ENCODE results near the gene TSHZ2. TPM values are rescaled to one million over a fixed set of nuclear protein-coding genes. Genes with fewer than 3 reads are reported as not detected.

The TSHZ2 gene
- total RNA-seq, 2 experiments from 2014 or later = 8.1 to 9.2 TPM

GRCh38 chr20:53048387-53048786 is 76.2 kb downstream of the TSHZ2 start:
- no peak for DNase-seq
- Mint-ChIP-seq H3K36me3 (ENCODE audit: low read depth) (peaks cover 5% of the 10 kb centered on the region), H3K27me3 (no peaks in the 10 kb centered on the region), H3K27ac (no peak overlapping the region), H3K9me3 (peaks cover 6% of the 10 kb centered on the region), H3K4me1 (no peaks in the 10 kb centered on the region), H3K4me3 (no peak overlapping the region)
- ChIA-PET POLR2A (no interaction called here), CTCF (interaction anchor here (0.7 to 1.5 kb wide), 2 partner anchors 10 to 12 kb away, joined by 3 read pairs; no protein-coding TSS in a partner anchor)

- Mint-ChIP-seq H3K9me3 (peaks cover 6% of the 10 kb centered on the region), H3K27me3 (no peaks in the 10 kb centered on the region), H3K36me3 (ENCODE audit: low read depth) (peaks cover 5% of the 10 kb centered on the region), H3K27ac (no peak overlapping the region), H3K4me1 (no peaks in the 10 kb centered on the region), H3K4me3 (no peak overlapping the region)
- CTCF ChIA-PET = interaction anchor here (1.1 to 2.6 kb wide), 2 partner anchors 10 to 19 kb away, joined by 3 to 6 read pairs; no protein-coding TSS in a partner anchor
- DNase-seq = no peak
- POLR2A ChIA-PET = no interaction called here
Measured at GRCh38 chr20:53050338-53050737, 78.2 kb downstream of the TSHZ2 start.

GRCh38 chr20:53052380-53052779 is 80.2 kb downstream of the TSHZ2 start:
- ChIA-PET POLR2A (no interaction called here), CTCF (no interaction called here)
- H3K4me3 Mint-ChIP-seq = no peak overlapping the region
- H3K4me1 Mint-ChIP-seq = no peaks in the 10 kb centered on the region
- no peak for DNase-seq
- H3K36me3 Mint-ChIP-seq (ENCODE audit: low read depth) = peaks cover 6% of the 10 kb centered on the region
- H3K27ac Mint-ChIP-seq = no peak overlapping the region
- H3K9me3 Mint-ChIP-seq = peaks cover 9% of the 10 kb centered on the region
- H3K27me3 Mint-ChIP-seq = no peaks in the 10 kb centered on the region

- no peak for DNase-seq
- ChIA-PET CTCF (interaction anchor here (0.5 kb wide), 1 partner anchor 240 kb away, joined by 3 read pairs; no protein-coding TSS in a partner anchor), POLR2A (no interaction called here)
- Mint-ChIP-seq H3K27ac (no peak overlapping the region), H3K4me3 (no peak overlapping the region), H3K9me3 (peaks cover 6% of the 10 kb centered on the region), H3K27me3 (no peaks in the 10 kb centered on the region), H3K36me3 (ENCODE audit: low read depth) (peaks cover 8% of the 10 kb centered on the region), H3K4me1 (no peaks in the 10 kb centered on the region)
Measured at GRCh38 chr20:53053595-53053994, 81.4 kb downstream of the TSHZ2 start.

GRCh38 chr20:53055367-53056067 is 83.4 kb downstream of the TSHZ2 start:
- no peaks in the 10 kb centered on the region for H3K27me3 Mint-ChIP-seq
- POLR2A ChIA-PET = no interaction called here
- no peak overlapping the region for H3K27ac Mint-ChIP-seq
- CTCF ChIA-PET = interaction anchor here (0.6 kb wide), 1 partner anchor 1165 kb away, joined by 5 read pairs; no protein-coding TSS in a partner anchor
- H3K36me3 Mint-ChIP-seq (ENCODE audit: low read depth) = peaks cover 8% of the 10 kb centered on the region
- H3K9me3 Mint-ChIP-seq = peaks cover 8% of the 10 kb centered on the region
- DNase-seq = no peak
- H3K4me1 Mint-ChIP-seq = no peaks in the 10 kb centered on the region
- H3K4me3 Mint-ChIP-seq = no peak overlapping the region

- ChIA-PET CTCF (interaction anchor here (0.6 kb wide), 1 partner anchor 39 kb away, joined by 3 read pairs; no protein-coding TSS in a partner anchor), POLR2A (no interaction called here)
- peaks cover 18% of the 10 kb centered on the region for H3K4me1 Mint-ChIP-seq
- no peak overlapping the region for H3K27ac Mint-ChIP-seq
- no peaks in the 10 kb centered on the region for H3K27me3 Mint-ChIP-seq
- no peak for DNase-seq
- peaks cover 8% of the 10 kb centered on the region for H3K9me3 Mint-ChIP-seq
- H3K4me3 Mint-ChIP-seq = no peak overlapping the region
- H3K36me3 Mint-ChIP-seq (ENCODE audit: low read depth) = peaks cover 8% of the 10 kb centered on the region
Measured at GRCh38 chr20:53057579-53057978, 85.4 kb downstream of the TSHZ2 start.

- no peak overlapping the region for H3K4me3 Mint-ChIP-seq
- peaks cover 22% of the 10 kb centered on the region for H3K4me1 Mint-ChIP-seq
- H3K27ac Mint-ChIP-seq = no peak overlapping the region
- H3K9me3 Mint-ChIP-seq = peaks cover 8% of the 10 kb centered on the region
- H3K36me3 Mint-ChIP-seq (ENCODE audit: low read depth) = peaks cover 8% of the 10 kb centered on the region
- CTCF ChIA-PET = interaction anchor here (1.3 to 1.4 kb wide), 2 partner anchors 10 to 11 kb away, joined by 3 read pairs; no protein-coding TSS in a partner anchor
- POLR2A ChIA-PET = no interaction called here
- H3K27me3 Mint-ChIP-seq = no peaks in the 10 kb centered on the region
- DNase-seq = no peak
Measured at GRCh38 chr20:53059848-53060247, 87.7 kb downstream of the TSHZ2 start.

- Mint-ChIP-seq H3K27ac (peak overlapping the region; percentile 58), H3K4me3 (no peak overlapping the region), H3K27me3 (no peaks in the 10 kb centered on the region), H3K36me3 (ENCODE audit: low read depth) (peaks cover 7% of the 10 kb centered on the region), H3K4me1 (peaks cover 22% of the 10 kb centered on the region), H3K9me3 (peaks cover 8% of the 10 kb centered on the region)
- POLR2A ChIA-PET = no interaction called here
- no peak for DNase-seq
- CTCF ChIA-PET = interaction anchor here (0.6 to 1.7 kb wide), 5 partner anchors 8 to 433 kb away, joined by 3 to 4 read pairs (median 3); no protein-coding TSS in a partner anchor
Measured at GRCh38 chr20:53061192-53062108, 89.3 kb downstream of the TSHZ2 start.

GRCh38 chr20:53064935-53065334 is 92.8 kb downstream of the TSHZ2 start:
- Mint-ChIP-seq H3K27ac (no peak overlapping the region), H3K36me3 (ENCODE audit: low read depth) (peaks cover 5% of the 10 kb centered on the region), H3K4me3 (no peak overlapping the region), H3K9me3 (peaks cover 7% of the 10 kb centered on the region), H3K27me3 (no peaks in the 10 kb centered on the region), H3K4me1 (peaks cover 22% of the 10 kb centered on the region)
- POLR2A ChIA-PET = no interaction called here
- CTCF ChIA-PET = no interaction called here
- no peak for DNase-seq

GRCh38 chr20:53068241-53068640 is 96.1 kb downstream of the TSHZ2 start:
- POLR2A ChIA-PET = no interaction called here
- H3K36me3 Mint-ChIP-seq (ENCODE audit: low read depth) = peaks cover 5% of the 10 kb centered on the region
- peaks cover 7% of the 10 kb centered on the region for H3K9me3 Mint-ChIP-seq
- no peak for DNase-seq
- H3K27ac Mint-ChIP-seq = no peak overlapping the region
- no peak overlapping the region for H3K4me3 Mint-ChIP-seq
- CTCF ChIA-PET = no interaction called here
- peaks cover 19% of the 10 kb centered on the region for H3K4me1 Mint-ChIP-seq
- H3K27me3 Mint-ChIP-seq = no peaks in the 10 kb centered on the region

- no peak for DNase-seq
- Mint-ChIP-seq H3K9me3 (peaks cover 7% of the 10 kb centered on the region), H3K4me3 (no peak overlapping the region), H3K36me3 (ENCODE audit: low read depth) (peaks cover 5% of the 10 kb centered on the region), H3K4me1 (peaks cover 25% of the 10 kb centered on the region), H3K27me3 (no peaks in the 10 kb centered on the region), H3K27ac (no peak overlapping the region)
- ChIA-PET CTCF (interaction anchor here (1.3 to 1.4 kb wide), 2 partner anchors 9 to 10 kb away, joined by 3 read pairs; no protein-coding TSS in a partner anchor), POLR2A (no interaction called here)
Measured at GRCh38 chr20:53069132-53069531, 97.0 kb downstream of the TSHZ2 start.

GRCh38 chr20:53070224-53070623 is 98.1 kb downstream of the TSHZ2 start:
- ChIA-PET CTCF (interaction anchor here (1.3 to 1.4 kb wide), 2 partner anchors 9 to 10 kb away, joined by 3 read pairs; no protein-coding TSS in a partner anchor), POLR2A (no interaction called here)
- H3K4me3 Mint-ChIP-seq = no peak overlapping the region
- no peaks in the 10 kb centered on the region for H3K27me3 Mint-ChIP-seq
- H3K36me3 Mint-ChIP-seq (ENCODE audit: low read depth) = peaks cover 5% of the 10 kb centered on the region
- H3K9me3 Mint-ChIP-seq = peaks cover 7% of the 10 kb centered on the region
- peaks cover 27% of the 10 kb centered on the region for H3K4me1 Mint-ChIP-seq
- peak overlapping the region; percentile 58 for H3K27ac Mint-ChIP-seq
- no peak for DNase-seq
